ENCODE data around the gene CCN5.

The CCN5 gene

DNA sequence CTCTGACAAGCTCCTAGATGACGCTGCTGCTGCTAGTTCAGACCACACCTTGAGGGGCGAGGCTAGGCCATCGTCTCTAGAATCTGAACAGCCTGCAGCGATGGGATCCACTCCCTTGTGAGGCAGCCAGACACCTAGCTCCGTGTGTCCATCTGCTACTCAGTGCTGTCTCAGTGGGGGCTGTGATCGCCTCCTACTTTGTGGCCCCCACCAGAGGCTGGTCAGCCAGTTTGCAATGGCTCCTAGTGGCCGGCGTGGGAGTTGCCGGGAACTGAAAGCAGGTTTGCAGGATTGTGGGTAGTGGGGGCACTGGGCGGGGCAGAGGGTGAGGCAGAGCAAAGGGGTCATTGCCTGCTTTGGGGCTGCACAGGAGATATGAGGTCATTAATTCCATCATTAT lies 2.8 kb downstream of the CCN5 start:
- no peak for DNase-seq

DNA sequence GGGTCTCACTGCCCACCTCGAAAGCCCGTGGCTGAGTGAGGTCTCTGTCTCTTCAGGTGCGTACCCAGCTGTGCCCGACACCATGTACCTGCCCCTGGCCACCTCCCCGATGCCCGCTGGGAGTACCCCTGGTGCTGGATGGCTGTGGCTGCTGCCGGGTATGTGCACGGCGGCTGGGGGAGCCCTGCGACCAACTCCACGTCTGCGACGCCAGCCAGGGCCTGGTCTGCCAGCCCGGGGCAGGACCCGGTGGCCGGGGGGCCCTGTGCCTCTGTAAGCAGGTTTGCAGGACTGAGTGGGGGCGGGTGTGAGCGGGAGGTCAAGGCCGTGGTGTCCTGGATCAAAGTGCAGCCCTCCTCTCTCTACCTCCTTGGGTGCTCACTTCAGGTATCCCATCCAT lies 4.7 kb downstream of the CCN5 start:
- no peak for DNase-seq

DNA sequence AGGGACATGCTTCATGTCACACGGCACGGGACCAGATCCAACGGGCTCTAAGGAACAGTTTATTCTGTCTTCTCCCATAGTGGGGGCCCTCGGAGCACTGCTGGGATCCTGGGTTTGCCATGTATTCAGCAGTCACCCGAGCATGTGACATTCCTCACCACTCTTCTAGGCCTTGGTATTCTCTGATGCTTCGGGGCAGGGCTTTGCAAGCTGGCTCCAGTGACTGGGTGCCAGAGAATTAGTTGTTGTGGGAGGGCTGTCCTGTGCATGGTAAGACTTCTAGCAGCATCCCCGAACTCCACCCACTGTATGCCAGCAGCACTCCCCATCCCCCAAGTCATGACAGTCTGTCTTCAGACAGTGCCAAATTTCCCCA lies 5.4 kb downstream of the CCN5 start:
- no peak for DNase-seq

DNA sequence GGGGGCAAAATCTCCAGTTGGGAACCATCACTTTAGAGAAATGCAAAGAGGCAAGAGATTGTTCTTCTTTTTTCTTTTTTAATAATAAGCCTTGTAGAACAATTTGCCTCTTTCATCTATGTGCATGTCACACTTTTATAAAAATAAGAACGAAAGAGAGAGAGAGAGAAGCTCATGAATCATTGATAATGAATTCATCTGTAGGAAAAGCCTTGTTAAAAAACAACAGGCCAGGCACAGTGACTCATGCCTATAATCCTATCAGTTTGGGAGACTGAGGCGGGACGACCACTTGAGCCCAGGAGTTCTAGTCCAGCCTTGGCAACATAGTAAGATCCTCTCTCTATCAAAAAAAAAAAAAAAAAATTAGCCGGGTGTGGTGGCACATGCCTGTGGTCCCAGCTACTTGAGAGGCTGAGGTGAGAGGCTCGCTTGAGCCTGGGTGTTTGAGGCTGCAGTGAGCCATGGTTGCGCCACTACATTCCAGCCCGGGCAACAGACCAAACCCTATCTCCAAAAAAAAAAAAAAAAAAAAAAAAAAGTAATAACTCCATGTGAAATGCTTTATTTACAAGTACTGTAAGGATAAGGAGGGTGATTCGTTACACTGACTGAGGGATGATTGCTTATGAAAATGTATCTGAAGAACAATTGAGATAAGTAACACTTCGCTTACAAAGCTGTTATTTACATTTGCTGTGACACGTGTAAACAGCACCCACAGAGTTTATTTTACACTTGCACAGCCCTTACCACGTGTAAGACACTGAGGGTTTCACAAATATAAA lies 6.0 kb downstream of the CCN5 start:
- DNase-seq: no peak

DNA sequence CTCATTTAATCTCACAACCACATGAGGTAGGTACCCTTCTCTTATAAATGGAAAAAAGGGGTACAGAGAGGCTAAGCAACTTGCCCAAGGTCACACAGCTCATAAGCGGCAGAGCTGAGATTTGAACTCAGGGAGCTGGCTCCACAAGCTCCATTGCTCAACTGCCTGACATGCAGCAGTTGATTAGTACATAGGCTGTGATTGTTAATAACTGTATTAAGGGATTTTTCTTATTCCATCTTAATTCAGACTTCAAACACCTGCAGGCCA lies 6.6 kb downstream of the CCN5 start:
- no peak for DNase-seq

DNA sequence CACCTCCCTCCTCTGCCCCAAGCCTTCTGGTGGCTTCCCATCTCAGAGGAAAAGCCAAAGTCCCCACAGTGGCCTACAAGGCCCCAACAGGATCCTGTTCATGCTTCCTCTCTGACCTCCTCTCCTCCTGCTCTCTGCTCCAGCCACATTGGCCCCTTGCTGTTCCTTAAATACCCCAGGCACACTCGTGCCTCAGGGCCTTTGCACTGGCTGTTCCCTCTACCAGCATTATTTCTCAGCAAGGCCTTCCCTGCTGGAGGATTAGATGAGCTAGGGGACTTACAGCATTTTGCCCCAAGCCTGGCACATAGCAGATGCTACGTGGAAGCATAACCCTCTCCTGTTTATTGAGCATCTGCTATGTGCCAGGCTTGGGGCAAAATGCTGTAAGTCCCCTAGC lies 7.8 kb downstream of the CCN5 start:
- DNase-seq: no peak

DNA sequence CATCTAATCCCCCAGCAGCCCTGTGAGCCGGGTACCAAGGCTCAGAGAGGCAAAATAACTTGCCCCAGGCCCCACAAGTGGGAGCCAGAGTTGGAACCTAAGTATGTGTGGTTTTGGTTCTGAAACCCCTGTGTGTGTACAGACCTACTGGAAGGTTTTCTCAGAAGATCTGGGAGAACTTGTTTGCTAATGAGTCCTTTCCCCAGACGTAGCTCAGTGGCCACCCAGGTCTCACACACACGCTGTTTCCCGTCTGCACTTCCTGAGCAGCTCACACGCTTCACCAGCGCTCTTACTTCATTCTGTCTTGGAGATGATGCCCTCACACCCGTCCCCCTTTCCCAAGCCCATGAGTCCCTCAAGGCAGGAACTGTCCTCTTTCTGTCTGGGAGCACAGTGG lies 8.2 kb downstream of the CCN5 start:
- no peak for DNase-seq

DNA sequence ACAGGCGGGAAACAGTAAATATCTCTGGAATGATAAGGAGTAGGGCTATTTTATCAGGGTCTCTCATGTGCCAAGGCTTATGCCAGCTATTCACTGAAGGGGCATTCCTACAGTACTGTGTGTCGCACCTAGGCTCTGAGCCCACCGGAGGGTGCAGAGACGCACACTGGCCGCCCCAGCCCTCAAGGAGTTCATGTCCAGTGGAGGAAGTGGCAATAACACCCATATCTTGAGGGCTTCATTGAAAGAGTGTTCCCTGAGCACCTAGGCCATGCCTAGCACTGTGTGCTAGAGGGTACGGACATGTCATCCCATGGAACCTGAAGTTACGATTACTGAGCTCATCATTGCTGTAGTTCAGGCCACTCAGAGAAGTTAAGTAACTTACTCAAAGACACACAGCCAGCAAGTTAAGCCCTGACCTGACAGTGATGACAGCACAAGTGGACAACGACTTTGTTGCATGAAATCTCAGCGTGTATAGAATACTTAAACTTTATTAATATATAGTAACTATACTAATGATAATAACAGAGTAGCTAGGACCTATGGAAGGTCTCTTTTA lies 8.7 kb downstream of the CCN5 start:
- no peak for DNase-seq

DNA sequence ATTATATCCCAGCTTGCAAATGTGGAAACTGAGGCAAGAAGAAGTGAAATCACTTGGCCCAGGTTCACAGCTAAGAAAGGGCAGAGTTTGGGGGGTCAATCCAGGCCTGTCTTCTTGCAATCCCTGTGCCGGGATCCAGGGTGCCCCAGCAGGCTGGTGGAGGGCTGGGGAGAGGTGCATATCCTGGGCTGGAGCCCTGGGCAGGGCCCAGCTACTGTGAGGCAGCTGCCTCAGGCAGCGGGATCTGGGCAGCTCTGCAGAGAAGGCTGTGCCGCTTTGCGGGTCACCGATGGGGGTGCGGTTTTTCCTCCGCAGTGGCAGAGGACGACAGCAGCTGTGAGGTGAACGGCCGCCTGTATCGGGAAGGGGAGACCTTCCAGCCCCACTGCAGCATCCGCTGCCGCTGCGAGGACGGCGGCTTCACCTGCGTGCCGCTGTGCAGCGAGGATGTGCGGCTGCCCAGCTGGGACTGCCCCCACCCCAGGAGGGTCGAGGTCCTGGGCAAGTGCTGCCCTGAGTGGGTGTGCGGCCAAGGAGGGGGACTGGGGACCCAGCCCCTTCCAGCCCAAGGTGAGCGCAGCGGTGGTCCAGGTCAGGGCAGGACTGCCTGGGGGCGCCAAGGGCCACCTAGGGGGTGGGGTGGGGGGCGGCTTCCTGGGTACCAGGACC lies 9.4 kb downstream of the CCN5 start:
- no peak for DNase-seq

DNA sequence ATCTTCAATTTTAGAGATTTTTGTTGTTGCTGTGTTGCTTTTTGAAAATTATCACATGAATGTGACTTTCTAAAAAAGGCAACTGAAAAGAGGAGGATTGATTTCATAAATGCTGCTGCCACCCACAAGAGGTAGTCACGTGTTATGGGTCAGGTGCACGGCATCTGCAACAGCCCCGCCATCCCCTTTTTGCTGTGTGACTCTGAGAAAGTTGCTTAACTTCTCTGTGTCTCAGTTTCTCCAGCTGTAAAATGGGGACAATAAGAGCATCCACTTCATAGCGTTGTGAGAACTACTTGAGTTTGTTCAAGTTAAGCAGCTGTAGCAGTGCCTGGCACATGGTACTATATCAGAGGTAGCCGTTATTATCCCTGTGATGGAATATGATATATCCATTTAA lies 10.7 kb downstream of the CCN5 start:
- no peak for DNase-seq

DNA sequence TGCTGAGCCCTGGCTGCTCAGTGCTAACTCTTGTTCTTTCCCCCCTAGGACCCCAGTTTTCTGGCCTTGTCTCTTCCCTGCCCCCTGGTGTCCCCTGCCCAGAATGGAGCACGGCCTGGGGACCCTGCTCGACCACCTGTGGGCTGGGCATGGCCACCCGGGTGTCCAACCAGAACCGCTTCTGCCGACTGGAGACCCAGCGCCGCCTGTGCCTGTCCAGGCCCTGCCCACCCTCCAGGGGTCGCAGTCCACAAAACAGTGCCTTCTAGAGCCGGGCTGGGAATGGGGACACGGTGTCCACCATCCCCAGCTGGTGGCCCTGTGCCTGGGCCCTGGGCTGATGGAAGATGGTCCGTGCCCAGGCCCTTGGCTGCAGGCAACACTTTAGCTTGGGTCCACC lies 11.9 kb downstream of the CCN5 start:
- DNase-seq: no peak

DNA sequence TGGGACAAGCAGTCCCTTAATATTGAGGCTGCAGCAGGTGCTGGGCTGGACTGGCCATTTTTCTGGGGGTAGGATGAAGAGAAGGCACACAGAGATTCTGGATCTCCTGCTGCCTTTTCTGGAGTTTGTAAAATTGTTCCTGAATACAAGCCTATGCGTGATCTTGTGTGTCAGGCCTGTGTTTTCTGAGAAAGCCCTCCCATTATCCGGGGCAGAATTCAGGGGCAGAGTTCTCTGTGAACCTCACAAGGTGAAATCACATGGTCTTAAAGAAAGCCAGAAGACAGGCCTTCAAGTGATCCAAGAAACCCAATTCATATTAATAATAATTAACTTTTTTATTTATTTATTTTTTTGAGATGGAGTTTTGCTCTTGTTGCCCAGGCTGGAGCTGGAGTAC lies 12.5 kb downstream of the CCN5 start:
- DNase-seq: no peak

DNA sequence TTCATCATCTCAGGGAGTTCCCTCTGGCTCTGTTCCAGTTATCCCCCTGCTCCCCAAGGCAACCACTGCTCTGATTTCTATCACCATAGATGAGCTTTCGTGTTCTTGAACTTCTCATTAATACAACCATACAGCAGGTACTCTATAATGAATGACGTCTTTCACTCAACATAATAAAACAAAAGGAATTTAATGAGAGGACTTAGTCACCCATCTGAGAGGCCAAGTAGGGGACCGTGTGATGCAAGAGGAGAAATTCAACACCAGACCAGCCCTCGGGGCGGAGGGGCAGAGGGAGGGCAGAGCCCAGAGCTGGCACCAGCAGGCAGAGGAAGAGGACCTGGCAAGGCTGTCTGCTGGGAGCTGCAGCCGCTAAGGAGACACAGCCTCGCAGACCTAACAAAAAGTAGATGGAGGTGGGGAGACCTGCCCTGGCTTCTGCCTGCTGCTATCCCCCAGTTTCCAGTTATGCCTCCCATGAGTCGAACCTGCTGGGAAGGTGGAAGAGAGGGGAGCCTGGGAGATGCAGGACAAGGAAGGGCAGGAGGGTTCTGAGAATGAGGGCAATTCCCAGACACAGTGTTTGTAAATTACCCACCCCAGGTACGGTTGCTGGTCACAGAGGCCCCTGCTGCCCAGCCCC lies 13.8 kb downstream of the CCN5 start:
- peak; percentile 81 for DNase-seq

DNA sequence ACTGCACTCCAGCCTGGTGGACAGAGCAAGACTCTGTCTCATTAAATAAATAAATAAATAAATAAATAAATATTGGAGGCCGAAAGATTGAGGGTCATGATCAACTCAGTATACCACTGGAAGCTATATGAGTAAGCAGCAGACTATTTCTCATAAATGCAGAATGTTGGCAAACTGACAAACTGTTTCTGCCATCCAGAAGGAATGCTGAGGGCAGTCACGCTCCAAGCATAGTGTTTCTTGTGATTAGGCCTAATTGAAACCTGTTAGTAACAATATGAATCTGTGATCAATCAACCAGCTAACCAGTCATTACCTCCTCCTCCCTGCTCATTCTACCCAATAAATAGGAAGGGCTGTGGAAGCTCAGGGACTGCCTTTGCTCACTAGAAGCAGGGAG lies 15.3 kb downstream of the CCN5 start:
- DNase-seq: no peak

DNA sequence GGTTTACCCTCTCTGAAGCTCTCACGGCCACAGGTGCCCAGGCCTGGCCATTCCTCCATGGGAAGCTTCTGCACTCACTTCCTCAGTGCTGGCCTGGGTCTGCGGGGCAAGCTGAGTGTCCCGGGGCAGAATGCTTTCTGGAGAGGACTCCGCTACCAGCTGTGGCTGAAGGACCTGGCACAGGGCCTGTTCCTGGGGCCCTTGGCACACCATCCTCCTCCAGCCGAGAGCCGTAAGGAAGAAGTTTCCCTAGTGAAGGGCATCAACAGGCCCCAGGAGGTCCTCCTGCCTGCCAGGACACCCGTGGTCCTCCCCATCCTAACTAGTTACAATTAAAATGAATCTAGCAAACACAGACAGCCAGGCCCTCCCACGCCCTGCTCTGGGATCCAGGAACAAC lies 16.5 kb downstream of the CCN5 start:
- no peak for DNase-seq

DNA sequence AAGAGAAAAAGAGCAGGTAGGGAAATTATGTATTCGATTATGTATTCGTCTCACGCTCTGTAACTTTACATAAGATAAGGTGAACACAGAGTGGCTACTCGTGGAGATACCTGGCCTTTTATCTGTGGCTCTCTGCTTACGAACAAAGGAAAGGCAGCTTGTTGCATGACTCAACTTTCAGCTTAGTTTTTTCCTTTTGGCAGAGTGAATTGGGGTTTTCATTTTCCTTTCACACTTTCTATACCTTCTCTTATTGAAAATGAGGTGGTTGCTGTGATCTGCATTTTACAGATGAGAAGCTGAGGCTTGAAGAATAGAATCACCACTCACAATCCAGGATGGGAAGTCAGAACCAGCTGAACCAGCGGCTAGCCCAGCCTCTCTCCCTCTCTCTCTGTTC lies 17.2 kb downstream of the CCN5 start:
- no peak for DNase-seq

DNA sequence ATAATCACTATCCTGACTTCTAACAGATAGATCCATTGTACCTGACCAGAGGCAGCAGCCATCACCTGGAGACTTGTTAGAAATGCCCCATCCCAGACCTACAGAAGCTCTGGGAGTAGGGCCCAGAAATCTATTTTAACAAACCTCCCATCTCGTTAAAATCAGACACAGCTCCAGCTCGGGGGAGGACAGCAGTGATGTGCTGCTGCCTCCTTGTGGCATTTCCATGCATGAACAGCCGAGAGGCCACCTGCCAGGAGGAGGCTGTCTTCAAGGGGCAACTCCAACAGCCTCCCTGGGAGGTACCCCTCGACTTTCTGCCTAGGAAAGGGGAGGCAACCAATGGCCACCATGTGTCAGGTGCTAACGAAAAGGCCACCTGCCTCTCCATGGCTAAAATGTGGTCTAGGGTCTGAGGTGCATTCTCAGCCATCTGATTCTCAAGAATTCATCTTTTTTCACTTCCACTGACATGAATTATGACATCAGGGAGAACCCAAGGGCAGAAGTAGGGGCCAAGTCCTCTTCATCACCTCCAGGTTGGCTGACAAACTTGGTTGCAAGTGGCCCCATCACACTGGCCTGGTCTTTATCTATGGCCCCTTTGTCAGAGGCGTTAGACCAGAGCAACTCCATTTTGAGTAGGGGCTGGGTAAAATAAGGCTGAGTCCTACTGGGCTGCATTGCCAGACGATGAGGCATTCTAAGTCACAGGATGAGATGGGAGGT lies 18.3 kb downstream of the CCN5 start:
- DNase-seq: peak; percentile 46

DNA sequence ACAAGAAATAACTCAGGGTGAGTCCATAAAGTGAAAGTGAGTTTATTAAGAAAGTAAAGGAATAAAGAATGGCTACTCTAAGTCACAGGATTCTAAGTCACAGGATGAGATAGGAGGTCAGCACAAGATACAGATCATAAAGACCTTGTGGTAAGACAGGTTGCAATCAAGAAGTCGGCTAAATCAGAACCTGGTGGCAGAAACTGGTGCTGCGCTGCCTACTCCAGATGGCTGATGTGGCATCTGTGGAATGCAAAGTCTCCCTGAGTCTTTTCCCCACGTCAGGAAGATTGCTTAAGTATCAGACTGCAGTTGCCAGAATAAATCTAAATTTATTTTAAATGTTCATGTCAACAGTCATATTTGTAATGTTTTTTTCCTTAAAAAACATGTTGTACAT lies 19.8 kb downstream of the CCN5 start:
- DNase-seq: no peak

DNA sequence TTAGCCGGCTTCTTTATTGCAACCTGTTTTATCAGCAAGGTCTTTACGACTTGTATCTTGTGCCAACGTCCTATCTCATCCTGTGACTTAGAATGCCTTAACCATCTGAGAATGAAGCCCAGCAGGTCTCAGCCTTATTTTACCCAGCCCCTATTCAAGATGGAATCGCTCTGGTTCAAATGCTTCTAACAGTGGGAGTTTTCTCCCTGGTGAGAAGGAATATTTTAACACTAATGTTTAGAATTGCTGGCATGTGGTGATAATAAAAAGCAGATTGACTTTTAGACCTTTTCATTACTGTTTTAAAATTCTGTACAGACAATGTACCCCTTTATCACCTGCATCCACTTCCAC lies 20.6 kb downstream of the CCN5 start:
- no peak for DNase-seq

DNA sequence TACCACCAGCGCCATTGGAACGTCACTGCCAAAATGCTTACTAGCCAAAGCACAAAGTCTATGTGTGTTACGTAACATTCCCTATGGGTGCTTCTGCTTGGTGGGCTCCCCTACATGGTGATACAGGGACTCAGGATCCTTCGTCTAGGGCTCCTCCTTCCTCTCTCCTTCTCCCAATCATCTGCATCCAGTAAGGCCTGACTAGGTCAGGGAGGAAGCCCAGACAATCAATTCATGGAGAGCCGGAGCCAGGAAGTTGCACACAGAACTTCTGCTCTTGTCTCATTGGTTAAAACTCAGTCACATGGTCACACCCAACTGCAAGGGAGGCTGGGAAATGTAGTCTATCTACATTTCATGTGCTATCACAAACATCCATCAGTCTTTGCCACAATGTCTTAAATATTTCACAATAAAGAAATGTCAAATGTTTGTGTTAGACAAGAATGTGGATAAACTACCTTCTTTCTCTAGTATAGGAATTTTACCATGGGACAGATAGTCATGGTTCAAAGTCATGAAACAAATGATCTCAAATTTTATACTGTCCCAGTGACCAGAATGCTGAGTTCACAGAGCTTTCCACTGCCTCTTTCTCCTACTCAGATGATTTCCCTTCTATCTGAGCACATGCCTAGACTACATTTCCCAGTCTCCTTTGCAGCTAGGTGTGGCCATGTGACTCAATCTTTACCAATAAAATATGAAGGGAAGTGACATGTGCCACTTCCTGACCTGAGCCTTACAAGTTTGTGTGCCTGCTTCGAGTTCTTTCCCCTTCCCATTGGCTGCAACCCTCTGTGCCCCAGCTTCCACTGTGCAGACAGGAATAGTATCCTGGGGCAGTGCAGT lies 21.2 kb downstream of the CCN5 start:
- DNase-seq: peak; percentile 18

DNA sequence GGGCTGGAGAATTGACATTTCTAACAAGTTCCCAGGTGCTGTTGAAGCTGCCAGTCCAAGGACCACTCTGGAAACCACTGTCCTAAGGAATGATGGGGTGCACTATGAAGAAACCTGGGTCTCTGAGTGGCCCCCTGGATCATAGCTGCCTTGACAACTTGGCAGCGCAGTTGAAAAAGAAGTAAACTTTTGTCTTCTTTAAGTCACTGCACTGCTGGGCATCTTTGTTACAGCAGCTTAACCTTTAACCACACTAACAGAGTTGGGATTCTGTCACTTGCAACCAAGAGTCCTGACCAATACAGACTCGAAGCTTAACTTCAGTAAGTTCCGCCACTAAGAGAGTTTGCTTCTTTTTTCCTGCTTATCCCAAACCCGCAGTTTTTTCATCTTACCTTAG lies 21.9 kb downstream of the CCN5 start:
- DNase-seq: no peak

DNA sequence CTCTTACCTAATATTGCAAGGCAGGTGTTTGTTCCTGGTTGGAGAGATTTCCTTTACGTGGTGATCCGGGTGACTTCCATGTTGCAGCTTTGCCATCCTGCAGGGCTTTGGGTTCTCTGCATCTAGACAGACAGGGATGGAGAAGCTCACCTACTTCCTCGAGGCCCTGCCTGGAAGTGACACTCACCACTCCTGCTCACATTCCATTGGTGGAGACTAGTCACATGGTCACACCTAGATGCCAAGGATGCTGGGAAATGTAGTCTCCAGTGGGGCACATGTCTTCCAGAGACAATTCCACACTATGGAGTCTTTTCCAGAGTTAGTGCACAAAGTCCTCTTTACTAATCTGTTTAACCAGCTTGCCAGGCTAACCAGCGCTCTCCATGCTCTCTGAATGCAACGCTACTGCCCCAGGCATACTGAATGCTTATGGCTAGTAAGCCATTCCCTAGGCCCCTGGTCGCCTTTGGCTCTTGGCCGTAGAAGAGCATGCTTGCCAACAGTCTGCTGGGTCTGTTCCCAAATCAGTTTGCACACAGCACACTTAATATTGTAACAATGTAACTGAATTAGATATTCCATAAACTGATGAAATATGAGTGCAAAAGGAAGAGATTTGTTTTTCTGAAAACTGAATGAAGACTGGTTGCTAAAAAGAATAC lies 23.8 kb downstream of the CCN5 start:
- peak; percentile 49 for DNase-seq

Data from NCI-H1092 treated with DMSO at 0.1 percent for 48 hours (cell line).